Embryonic facial prominence (tissue), 1 donor: Measurements from ENCODE around the gene CNP.

Source experiments
- DNase-seq: peaks from one replicate; pipeline ENCODE4 v3.0.0-alpha.2; 2016; ENCODE audit errors: extremely low spot score

The CNP gene

DNA sequence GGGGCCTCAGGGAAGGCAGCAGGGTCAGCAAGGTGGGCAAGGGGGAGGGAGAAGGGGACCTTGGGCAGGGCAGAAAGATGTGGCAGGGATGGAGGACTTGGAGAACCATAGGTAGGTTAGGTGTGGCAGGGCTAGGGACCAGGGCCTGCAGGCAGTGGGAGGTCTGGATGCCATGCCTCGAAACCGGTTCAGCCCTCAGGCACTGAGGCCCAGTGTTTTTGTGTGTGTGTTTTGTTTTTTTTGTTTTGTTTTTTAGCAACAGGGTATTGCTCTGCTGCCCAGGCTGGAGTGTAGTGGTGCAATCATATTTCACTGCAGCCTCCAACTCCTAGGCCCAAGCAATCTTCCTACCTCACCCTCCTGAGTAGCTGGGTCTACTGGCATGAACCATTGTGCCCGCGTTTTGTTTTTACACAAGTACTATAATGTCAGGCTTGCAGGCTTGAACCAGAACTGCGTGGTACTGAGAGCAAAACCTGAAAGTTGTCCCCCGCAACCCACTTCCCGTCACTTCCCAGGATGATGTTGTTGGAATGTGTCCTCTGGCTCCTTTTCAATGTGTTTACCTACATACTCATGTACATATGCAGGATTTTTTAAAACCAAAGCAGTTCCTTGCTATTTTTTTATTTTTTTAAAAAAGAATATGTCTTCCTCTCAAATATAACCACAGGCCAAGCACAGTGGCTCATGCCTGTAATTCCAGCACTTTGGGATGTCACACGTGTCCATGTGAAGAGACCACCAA is 23.8 kb upstream of the CNP start:
- no peak for DNase-seq

DNA sequence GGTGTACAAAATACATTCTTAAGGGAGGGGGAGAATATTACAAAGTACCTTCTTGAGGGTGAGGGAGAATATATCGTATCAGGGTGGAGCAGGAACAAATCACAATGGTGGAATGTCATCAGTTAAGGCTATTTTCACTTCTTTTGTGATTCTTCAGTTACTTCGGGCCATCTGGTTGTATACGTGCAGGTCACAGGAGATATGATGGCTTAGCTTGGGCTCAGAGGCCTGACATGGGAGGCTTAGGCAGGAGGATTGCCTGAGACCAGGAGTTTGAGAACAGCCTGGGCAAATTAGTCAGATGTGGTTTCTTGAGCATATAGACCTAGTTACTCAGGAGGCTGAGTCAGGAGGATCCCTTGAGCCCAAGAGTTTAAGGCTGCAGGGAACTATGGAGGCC is 23.1 kb upstream of the CNP start:
- DNase-seq = no peak

DNA sequence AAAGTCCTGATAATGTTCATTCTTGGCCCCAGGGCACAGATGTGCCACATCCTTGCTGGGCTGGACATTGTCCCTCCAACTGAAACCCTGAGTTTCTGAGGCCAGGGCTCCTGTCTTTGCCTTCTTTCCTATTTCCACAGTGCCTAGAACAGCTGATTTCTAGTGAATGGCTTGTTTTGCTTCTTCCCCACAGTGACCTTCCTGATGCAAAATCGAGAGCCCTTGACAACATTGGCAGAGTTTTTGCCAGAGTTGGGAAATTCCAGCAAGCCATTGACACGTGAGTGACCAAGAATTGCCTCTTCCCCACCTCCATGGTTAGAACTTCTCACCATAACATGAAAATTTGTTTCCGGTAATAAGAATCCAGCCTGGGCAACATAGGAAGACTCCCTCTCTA is 21.7 kb upstream of the CNP start:
- no peak for DNase-seq

DNA sequence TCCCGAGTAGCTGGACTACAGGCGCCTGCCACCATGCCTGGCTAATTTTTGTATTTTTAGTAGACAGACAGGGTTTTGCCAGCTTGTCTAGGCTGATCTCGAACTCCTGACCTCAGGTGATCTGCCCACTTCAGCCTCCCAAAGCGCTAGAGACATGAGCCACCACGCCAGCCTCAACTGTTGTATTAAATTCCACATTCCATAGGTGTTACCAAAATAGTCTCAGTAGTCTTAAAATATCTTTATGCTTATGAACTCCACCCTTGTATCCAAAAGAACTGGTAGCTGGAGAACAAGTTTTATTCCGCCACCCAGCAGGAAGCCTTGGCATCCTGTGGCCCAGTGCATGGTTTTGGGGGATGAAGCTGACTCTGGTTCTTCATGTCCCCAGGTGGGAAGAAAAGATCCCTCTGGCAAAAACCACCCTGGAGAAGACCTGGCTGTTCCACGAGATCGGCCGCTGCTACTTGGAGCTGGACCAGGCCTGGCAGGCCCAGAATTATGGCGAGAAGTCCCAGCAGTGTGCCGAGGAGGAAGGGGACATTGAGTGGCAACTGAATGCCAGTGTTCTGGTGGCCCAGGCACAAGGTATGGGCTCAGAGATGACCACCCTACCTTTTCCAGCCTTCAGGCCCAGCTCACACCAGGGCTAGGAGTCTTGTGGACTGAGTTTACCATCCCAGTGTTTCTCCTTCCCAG is 17.7 kb upstream of the CNP start:
- DNase-seq = no peak

DNA sequence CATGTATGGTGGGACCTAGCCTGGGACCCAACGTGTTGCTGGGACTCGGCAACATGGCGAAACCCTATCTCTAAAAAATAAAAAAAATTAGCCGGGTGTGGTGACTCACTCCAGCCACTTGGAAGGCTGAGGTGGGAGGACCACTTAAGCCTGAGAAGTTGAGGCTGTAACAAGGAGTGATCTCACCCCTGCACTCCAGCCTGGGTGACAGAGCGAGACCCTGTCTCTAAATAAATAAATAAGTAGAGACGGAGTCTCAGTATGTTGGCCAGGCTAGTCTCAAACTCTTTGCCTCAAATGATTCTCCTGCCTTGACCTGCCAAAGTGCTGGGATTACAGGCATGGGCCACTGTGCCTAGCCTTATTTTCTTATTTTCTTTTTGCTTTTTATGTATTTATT is 10.1 kb upstream of the CNP start:
- DNase-seq = no peak

DNA sequence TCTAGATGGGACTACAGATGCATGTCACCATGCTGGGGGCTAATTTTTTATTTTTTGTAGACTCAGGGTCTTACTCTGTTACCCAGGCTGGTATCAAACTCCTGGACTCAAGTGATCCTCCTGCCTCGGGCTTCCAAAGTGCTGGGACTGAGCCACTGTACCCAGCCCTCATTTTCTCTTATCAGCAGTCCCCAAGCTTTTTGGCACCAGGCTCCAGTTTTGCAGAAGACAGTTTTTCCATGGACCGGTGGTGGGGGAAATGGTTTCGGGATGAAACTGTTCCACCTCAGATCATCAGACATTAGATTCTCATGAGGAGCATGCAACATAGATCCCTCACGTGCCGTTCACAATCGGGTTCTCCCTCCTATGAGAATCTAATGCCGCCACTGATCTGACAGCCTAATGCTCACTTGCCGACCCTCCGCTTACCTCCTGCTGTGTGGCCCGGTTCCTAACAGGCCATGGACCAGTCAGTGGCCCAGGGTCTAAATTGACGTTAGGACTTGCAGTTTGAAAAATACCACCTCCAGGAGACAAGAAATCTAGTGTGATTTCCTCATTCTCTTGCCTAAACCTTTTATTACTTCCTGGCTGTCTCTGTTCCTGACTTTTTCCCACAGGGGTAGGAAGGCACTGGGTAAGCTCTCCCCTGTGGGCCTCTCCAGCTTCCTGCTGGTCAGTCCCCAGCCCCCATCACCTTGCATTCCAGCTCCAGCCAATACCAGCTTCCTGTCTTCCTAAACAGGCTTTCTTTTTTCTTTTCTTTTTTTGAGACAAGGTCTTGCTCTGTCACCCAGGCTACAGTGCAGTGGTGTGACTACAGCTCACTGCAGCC is 9.3 kb upstream of the CNP start:
- no peak for DNase-seq

DNA sequence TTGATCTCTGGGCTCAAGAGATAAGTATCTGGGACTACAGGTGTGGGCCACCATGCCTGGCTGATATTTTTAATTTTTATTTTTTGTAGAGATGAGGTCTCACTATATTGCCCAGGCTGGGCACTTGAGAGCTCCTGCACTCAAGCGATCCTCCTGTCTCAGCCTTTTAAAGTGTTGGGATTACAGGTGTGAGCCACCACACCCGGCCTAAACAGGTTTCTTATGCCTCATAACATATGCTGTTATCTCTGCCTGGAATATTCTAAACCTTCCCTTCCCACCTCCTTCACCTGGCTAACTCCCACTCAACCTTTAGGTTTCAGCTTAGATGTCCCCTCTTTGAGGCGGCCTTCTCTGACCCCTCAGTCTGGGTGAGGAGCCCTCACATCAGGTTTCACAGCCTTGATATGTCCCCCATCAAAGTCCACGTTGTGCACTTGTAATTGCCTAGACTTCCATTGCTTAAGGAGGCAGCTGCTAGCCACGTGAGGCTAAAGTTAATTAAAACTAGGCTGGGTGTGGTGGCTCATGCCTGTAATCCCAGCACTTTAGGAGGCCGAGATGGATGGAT is 8.6 kb upstream of the CNP start:
- no peak for DNase-seq

DNA sequence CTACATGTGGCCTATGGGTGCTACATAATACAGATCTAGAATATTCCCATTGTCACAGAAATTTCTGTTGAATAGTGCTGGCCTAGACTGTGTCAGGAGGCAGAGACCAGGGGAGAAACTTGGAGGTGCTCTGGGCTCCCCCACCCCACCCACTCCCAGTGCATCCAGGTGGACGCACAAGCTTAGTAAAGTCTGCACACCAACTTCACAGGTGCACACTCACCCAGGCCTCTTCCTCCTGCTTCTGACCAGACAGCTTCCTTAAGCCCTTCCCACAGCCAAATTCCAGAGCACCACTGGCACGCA is 7.6 kb upstream of the CNP start:
- DNase-seq = no peak

DNA sequence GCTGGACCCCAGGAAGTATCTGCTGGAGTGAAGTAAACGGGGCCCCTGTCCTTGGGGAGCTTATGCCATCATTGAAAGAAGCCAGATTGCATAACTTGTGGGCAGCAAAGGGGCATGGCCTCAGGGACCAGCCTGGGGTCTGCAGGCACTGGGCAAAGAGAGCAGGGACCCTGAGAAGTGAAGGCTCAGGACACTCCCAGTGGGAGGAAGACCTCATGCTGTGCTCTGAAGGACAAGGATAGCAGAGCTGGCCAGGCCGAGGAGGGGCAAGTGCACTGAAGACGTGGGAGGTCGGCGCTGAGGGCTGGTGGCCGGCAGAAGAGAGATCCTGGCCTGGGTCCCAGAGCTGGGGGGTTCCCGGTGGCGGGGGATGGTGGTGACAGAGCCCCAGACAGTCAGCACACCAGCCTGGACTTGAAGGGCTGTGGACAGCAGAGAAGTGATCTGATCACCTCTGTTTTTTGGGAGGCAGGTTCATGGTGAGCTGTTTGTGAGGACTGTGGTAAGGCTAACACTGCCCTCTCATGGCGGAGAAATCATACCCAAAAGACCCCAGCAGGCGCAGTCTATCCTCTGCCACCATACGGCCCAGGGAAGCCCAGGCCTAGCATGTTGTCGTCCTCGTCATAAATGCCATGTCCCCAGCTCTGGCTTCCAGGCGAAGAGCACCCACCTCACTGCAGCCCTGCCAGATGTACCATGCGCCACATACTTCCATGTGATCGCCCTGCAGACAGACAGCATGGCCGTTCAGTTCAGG is 7.1 kb upstream of the CNP start:
- DNase-seq = no peak

DNA sequence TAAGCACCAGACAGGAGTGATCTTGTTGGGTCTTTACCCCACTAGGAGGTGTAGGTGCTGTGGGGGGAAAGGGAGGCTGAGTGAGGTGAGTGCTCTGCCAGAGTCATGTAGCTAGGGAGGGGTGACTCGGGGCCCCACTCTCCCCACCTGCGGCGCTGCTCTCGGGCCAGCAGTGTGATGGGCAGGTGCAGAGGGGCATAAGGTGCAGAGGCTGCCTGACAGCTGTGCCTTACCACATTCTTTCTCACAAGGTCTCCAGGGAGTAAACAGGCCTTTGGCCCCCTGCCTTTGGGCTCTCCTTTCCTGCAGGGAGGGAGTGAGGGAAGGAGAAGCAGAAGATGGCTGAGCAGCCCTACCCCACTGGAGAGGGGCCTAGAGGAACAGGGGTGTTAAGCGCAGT is 4.5 kb upstream of the CNP start:
- DNase-seq = no peak

DNA sequence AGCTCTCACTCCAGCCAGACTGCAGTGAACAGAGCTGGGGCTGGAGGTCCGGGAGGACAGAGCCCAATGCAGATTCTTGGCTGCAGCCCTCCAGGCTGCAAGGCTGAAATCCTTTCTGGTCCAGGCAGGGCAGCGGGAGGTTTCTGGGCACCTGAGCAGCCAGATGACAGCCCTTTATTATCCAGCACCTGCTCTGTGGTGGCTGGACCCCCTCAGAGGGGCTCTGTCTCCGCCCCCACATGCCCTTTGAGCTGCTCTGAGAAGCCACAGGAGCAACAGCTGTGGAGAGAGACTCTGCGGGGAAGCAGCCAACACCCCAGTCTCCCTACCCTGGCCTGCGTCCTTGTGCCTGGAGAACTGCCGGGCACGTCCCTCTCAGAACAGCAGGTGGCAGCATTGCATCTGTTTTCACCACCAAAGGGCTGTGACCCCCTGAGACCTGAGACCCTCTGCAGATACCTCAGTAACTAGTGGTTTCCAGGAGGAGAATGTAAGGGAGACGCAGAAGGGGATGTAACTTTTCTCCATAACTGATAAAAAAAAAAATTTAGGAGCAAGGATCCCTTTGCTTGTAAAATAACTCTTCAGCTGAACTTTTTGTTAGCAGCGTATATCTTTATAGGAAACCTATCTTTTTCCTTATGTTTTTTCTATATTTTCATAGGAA is 3.7 kb upstream of the CNP start:
- DNase-seq = no peak

DNA sequence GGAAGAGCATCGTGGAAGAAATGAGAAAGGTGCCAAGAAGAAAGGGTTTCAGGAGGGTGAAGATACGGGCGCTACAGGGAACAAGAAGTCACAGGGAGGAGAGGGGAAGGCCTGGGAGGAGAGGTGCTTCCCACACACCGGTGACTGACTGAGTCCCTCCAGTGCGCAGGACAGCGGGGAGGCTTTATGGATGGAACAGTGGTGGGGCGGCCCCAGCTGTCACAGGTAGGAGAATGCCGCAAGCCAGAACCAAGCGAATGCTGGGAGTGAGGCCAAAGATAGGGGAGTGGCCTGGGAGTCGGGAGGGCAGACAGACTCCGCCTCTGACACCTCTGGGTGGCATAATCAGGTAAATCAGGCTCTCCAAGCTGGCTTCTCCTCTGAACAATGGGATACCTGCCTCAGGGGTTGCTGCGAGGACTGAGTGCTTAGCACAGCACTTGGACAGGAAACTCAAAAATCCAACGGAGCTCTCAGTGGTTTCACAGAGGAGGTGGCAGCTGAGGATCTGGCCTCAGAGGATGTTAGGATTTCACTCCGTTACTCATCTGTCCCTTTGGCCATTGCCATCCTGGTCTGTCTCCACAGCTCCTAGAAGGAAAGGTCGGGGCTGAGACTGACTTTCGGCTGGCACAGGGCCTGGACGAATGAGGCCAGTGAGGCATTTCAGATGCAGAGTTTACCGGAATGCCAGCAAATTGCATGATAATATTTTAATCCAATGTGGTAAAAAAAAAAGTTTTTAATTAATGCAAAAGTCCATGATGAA is 717 bp upstream of the CNP start:
- peak; percentile 51 for DNase-seq

DNA sequence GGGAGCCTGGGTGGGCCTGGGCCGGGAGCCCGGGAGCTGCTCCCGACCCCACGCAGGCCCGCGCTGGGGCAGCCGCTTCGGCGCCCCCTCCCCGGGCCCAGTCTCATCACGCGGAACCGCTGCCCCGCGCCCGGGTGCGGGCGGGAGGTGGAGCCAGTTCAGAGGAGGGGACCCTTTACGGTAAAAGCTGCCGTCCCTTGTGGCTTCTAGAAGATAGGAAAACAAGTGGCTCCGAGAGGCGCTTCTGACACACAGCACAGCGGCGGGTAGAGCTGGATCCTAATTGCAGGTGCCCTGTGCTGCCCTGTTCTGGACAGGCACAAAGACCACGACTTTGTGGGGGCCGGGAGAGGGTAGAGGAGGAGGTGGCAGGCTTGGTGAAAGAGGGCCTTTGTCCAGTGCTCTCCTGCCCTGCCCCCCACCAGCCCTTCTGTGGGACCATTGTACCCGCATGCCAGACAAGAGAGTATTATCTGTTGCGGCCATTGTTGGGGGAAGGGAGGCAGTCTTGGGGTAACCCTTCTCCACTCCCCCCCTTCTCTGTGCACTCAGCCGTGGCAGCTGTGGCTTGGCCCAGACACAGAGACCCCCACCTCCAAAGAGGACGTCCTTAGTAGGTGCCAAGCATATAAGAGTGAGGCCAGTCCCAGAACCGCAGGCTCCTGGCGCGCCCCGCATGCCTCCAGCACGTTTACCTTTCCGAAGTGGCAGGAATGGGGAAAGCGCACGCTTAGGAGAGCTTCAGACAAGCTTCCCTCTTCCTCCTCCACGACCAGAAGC is 736 bp downstream of the CNP start:
- no peak for DNase-seq

DNA sequence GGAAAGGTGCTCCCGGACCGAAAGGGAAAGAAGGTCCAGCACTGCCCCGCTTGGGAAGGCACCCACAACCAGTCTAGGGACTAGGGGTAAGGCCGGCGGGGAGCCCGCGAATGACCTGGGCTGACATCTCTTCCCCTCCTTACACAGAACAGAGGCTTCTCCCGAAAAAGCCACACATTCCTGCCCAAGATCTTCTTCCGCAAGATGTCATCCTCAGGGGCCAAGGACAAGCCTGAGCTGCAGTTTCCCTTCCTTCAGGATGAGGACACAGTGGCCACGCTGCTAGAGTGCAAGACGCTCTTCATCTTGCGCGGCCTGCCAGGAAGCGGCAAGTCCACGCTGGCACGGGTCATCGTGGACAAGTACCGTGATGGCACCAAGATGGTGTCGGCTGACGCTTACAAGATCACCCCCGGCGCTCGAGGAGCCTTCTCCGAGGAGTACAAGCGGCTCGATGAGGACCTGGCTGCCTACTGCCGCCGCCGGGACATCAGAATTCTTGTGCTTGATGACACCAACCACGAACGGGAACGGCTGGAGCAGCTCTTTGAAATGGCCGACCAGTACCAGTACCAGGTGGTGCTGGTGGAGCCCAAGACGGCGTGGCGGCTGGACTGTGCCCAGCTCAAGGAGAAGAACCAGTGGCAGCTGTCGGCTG is 1.5 kb downstream of the CNP start:
- no peak for DNase-seq

DNA sequence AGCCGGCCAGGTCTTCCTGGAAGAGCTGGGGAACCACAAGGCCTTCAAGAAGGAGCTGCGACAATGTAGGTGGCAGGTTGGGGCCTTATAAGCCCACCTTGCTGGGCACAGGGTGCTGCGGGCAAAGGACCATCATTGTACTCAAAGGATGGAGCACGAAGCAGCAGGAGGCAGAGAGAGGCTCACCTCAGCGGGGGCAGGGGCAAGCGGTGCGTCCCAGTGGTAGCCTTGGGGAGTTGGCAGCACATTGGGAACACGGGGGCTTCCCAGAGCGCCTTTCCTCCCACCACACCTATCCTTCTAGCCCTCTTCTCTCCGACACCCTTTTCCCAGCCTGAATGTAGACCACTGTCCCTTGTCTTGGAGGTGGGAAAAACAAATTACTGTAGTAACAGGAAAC is 2.1 kb downstream of the CNP start:
- DNase-seq = no peak

DNA sequence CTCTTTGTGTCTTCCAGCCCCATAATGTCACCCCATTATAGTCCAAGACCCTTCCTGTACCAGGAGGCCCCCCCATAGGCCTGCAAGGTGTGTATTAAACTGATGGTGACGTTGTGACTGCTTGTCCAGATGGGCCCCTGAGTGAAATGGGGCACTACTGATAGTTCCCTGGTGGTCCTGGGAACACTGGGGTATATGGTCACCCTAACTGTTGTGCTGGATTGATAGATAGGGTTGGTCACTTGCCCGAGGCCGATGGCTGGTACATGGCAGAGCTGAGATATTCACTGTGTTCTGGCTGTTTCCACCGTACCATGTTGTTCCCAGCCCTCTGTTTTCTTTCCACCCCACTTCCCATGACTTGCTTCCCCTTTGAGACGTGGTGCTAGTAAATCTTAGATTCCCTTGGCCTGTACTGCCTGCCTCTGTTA is 4.3 kb downstream of the CNP start:
- no peak for DNase-seq

DNA sequence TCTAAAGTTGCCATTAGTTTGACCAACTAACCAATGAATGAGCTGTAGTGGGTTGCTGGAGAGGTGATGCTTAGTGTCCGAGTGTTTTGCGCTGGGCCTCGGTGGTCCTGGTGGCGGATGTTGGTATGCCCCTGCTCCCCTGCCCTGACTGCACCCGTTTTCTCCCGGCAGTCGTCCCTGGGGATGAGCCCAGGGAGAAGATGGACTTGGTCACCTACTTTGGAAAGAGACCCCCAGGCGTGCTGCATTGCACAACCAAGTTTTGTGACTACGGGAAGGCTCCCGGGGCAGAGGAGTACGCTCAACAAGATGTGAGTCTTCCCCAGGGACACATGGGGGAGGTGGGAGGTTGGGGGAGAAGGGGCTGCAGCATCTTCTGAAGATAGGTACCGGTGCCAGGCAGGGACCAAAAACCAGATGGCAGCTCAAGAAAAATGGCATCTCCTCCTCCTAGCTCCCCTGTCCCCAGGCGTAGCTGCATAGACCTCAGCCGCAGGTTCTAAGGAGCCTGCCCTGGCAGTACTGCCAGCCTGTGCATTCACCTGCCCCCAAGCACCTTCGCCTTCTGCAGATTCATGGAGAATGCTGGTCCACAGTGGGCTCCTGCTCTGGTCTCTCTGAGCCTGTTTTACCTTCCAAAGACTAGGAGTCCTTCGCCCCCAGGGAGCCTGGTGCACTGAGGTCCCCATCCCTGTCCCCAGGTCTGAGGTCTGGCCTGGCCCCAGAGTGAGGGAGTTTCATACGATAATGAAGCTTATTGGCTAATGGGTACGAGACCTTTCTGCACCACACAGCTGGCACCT is 5.3 kb downstream of the CNP start:
- no peak for DNase-seq
